Liver (tissue), 9 donors: ENCODE results near the gene FAAP100. TPM values are rescaled to one million over a fixed set of nuclear protein-coding genes. Genes with fewer than 3 reads are reported as not detected.

Experiments
- DNase-seq: peaks from one replicate; pipeline ENCODE4 v3.0.0-alpha.2; 2017; ENCODE audit warnings: low spot score
- H3K27ac ChIP-seq, 2 donors: one replicate each; pipeline ENCODE4 v1.7.0; 2013; ENCODE audit warnings: inconsistent platforms in 2 of 2, low read length in 2 of 2, control low read depth in 1 of 2, low read depth in 1 of 2, mild to moderate bottlenecking in 1 of 2
- H3K27me3 ChIP-seq, 4 donors: one replicate each; pipeline versions ENCODE4 v1.6.1 to v1.7.0; 2013; ENCODE audit warnings: low read length in 3 of 4, inconsistent platforms in 1 of 4, mild to moderate bottlenecking in 1 of 4, moderate library complexity in 1 of 4; ENCODE audit not compliant: control insufficient read depth in 4 of 4, insufficient read depth in 4 of 4
- H3K36me3 ChIP-seq, 4 donors: one replicate each; pipeline versions ENCODE4 v1.6.1 to v1.7.0; 2013; ENCODE audit warnings: low read length in 3 of 4, mild to moderate bottlenecking in 3 of 4, low read depth in 1 of 4, moderate library complexity in 1 of 4; ENCODE audit not compliant: control insufficient read depth in 4 of 4, insufficient read depth in 3 of 4
- H3K4me1 ChIP-seq, 4 donors: one replicate each; pipeline versions ENCODE4 v1.6.1 to v1.7.0; 2013; ENCODE audit warnings: low read length in 3 of 4, mild to moderate bottlenecking in 3 of 4, moderate library complexity in 1 of 4; ENCODE audit not compliant: control insufficient read depth in 4 of 4, insufficient read depth in 4 of 4
- H3K4me3 ChIP-seq, 3 donors: one replicate each; pipeline versions ENCODE4 v1.6.1 to v1.7.0; 2013; ENCODE audit warnings: low read length in 3 of 3, control low read depth in 1 of 3, low read depth in 1 of 3, mild to moderate bottlenecking in 1 of 3
- H3K9ac ChIP-seq, 2 donors: one replicate each; pipeline ENCODE4 v1.7.0; 2013; ENCODE audit warnings: low read length in 2 of 2, mild to moderate bottlenecking in 2 of 2, moderate library complexity in 2 of 2, control low read depth in 1 of 2, low read depth in 1 of 2
- H3K9me3 ChIP-seq, 4 donors: one replicate each; pipeline versions ENCODE4 v1.6.1 to v1.7.0; 2013; ENCODE audit warnings: low read length in 3 of 4; ENCODE audit not compliant: control insufficient read depth in 4 of 4
- ATF3 ChIP-seq: IDR thresholded peaks from 2 replicates; pipeline ENCODE4 v1.6.1; 2016; ENCODE audit warnings: antibody characterized with exemption
- CTCF ChIP-seq: fragments of 150-350 bp; IDR thresholded peaks from 2 replicates; pipeline ENCODE4 v1.5.1; 2017; ENCODE audit warnings: improper control_type of control experiment, low read depth, low read length; ENCODE audit not compliant: missing input control
- EGR1 ChIP-seq, 2 donors: IDR thresholded peaks; 2 replicates each; pipeline ENCODE4 v1.6.1; 2016 to 2018; ENCODE audit warnings: antibody characterized with exemption in 2 of 2, low read depth in 2 of 2
- FOXA1 ChIP-seq: IDR thresholded peaks from 2 replicates; pipeline ENCODE4 v1.6.1; 2016; ENCODE audit warnings: antibody characterized with exemption
- FOXA2 ChIP-seq: IDR thresholded peaks from 2 replicates; pipeline ENCODE4 v1.6.1; 2016; ENCODE audit warnings: antibody characterized with exemption
- HNF4A ChIP-seq, 2 donors: conservative IDR thresholded peaks; 2 replicates each; pipeline ENCODE4 v1.6.1; 2016; ENCODE audit warnings: antibody characterized with exemption in 2 of 2, mild to moderate bottlenecking in 2 of 2
- HNF4G ChIP-seq: IDR thresholded peaks from 2 replicates; pipeline ENCODE4 v1.6.1; 2016; ENCODE audit warnings: antibody characterized with exemption
- JUND ChIP-seq, 2 donors: IDR thresholded peaks; 2 replicates each; pipeline ENCODE4 v1.6.1; 2016; ENCODE audit warnings: antibody characterized with exemption in 2 of 2
- MAX ChIP-seq: IDR thresholded peaks from 2 replicates; pipeline ENCODE4 v1.6.1; 2016; ENCODE audit warnings: antibody characterized with exemption
- NR2F2 ChIP-seq: IDR thresholded peaks from 2 replicates; pipeline ENCODE4 v1.6.1; 2016; ENCODE audit warnings: antibody characterized with exemption
- RAD21 ChIP-seq, 2 donors: IDR thresholded peaks; 2 replicates each; pipeline ENCODE4 v1.6.1; 2016; ENCODE audit warnings: antibody characterized with exemption in 2 of 2, mild to moderate bottlenecking in 2 of 2
- REST ChIP-seq: IDR thresholded peaks from 2 replicates; pipeline ENCODE4 v1.6.1; 2016; ENCODE audit warnings: antibody characterized with exemption, mild to moderate bottlenecking
- RXRA ChIP-seq, 2 donors: IDR thresholded peaks; 2 replicates each; pipeline ENCODE4 v1.6.1; 2017 to 2018; ENCODE audit warnings: antibody characterized with exemption in 2 of 2, mild to moderate bottlenecking in 1 of 2
- SP1 ChIP-seq: IDR thresholded peaks from 2 replicates; pipeline ENCODE4 v1.6.1; 2018; ENCODE audit warnings: antibody characterized with exemption, mild to moderate bottlenecking
- TAF1 ChIP-seq: conservative IDR thresholded peaks from 2 replicates; pipeline ENCODE4 v1.6.1; 2016; ENCODE audit warnings: antibody characterized with exemption, mild to moderate bottlenecking
- YY1 ChIP-seq: IDR thresholded peaks from 2 replicates; pipeline ENCODE4 v1.6.1; 2016; ENCODE audit warnings: antibody characterized with exemption, mild to moderate bottlenecking
- WGBS: extraction: QIAGEN DNeasy Blood & Tissue Kit; methylation state at CpG from one replicate; pipeline ENCODE4 v1.1.7; 2013; 5-methylcytosine and 5-hydroxymethylcytosine counted together
- polyA plus RNA-seq, 2 donors: library from polyadenylated mRNA; stranded (reverse) in 1 of 2; unstranded in 1 of 2; fragments of 200-250 nt in 1 of 2; fragments of >200 nt in 1 of 2; fragmentation: Nextera tagmentation in 1 of 2; extraction: Ambion mirVana in 1 of 2; gene quantifications; one replicate each; pipeline versions ENCODE4 v1.2.1 to v1.2.3, GENCODE V29; 2013 to 2015
- total RNA-seq, 2 donors: library from RNA; depleted of rRNA; stranded (reverse); fragments of >200 nt; gene quantifications; one replicate each; pipeline ENCODE4 v1.2.3, GENCODE V29; 2014
- donor health status: healthy.
- donor health status: healthy.
- donor health status: healthy.
- donor health status: healthy.
- donor health status: healthy.

The FAAP100 gene
- total and polyA plus RNA-seq, 4 donors = 8.1 to 14.7 (median 9.7) TPM

GRCh38 chr17:81522491-81523401 is 29.4 kb downstream of the FAAP100 start:
- no peaks in the 10 kb centered on the region for H3K36me3 ChIP-seq
- H3K9ac ChIP-seq = no peak overlapping the region
- DNase-seq = no peak
- peaks cover 2 to 19% (median 8%) of the 10 kb centered on the region in 4 donors for H3K4me1 ChIP-seq
- no peak overlapping the region for H3K4me3 ChIP-seq
- no peaks in the 10 kb centered on the region for H3K27me3 ChIP-seq
- H3K27ac ChIP-seq = no peak overlapping the region
- 77% methylated on average over 26 of the region's 26 CpGs for WGBS
- no peaks in the 10 kb centered on the region for H3K9me3 ChIP-seq
- no peak for TF ChIP-seq SP1
- TF ChIP-seq ATF3 = no peak
- TF ChIP-seq REST = no peak
- TF ChIP-seq HNF4G = no peak
- no peak for TF ChIP-seq JUND (IDR thresholded peaks at IDR 0.05)
- TF ChIP-seq RXRA (IDR thresholded peaks at IDR 0.05) = no peak
- no peak for TF ChIP-seq CTCF
- TF ChIP-seq HNF4A (conservative IDR thresholded peaks at IDR 0.05) = no peak
- no peak for TF ChIP-seq YY1
- TF ChIP-seq MAX = no peak
- TF ChIP-seq TAF1 = no peak
- no peak for TF ChIP-seq NR2F2

- H3K27me3 ChIP-seq = no peaks in the 10 kb centered on the region
- H3K36me3 ChIP-seq = no peaks in the 10 kb centered on the region
- H3K27ac ChIP-seq = no peak overlapping the region
- H3K9ac ChIP-seq = no peak overlapping the region
- peaks cover 2 to 23% (median 10%) of the 10 kb centered on the region in 4 donors for H3K4me1 ChIP-seq
- no peak for DNase-seq
- no peak overlapping the region for H3K4me3 ChIP-seq
- WGBS = 76% methylated on average over 14 of the region's 14 CpGs
- no peaks in the 10 kb centered on the region for H3K9me3 ChIP-seq
- TF ChIP-seq NR2F2 (no peak), RAD21 (IDR thresholded peaks at IDR 0.05) (no peak), TAF1 (no peak), FOXA1 (no peak), YY1 (no peak), EGR1 (IDR thresholded peaks at IDR 0.05; ENCODE audit: low read depth in 2 of 2) (no peak), FOXA2 (no peak), RXRA (IDR thresholded peaks at IDR 0.05) (no peak), CTCF (no peak)
Measured at GRCh38 chr17:81520021-81520901, 31.9 kb downstream of the FAAP100 start.
